Smooth muscle cell (in vitro differentiated cells): ENCODE data around the gene PRKG1. TPM values are rescaled to one million over a fixed set of nuclear protein-coding genes. Genes with fewer than 3 reads are reported as not detected.

Experiments used
- DNase-seq: peaks from one replicate; lab custom pipeline; 2025; ENCODE audit not compliant: unreplicated experiment; lab: John Stamatoyannopoulos, UW
- H2AFZ ChIP-seq: fragments of 200-600 bp; sonication (generic); 2 replicates; pipeline ENCODE4 v1.6.0; 2016; ENCODE audit warnings: antibody characterized with exemption, low read depth, mild to moderate bottlenecking
- H3F3A ChIP-seq: fragments of 200-600 bp; sonication (generic); 2 replicates; pipeline ENCODE4 v1.6.0; 2017; ENCODE audit warnings: antibody characterized with exemption, low read depth
- H3K27ac ChIP-seq: fragments of 200-600 bp; sonication (generic); 2 replicates; pipeline ENCODE4 v1.5.1; 2016; ENCODE audit warnings: low read depth, mild to moderate bottlenecking
- H3K27me3 ChIP-seq: fragments of 200-600 bp; sonication (generic); 2 replicates; pipeline ENCODE4 v1.6.1; 2016; ENCODE audit warnings: low read depth, mild to moderate bottlenecking
- H3K36me3 ChIP-seq: fragments of 200-600 bp; sonication (generic); 2 replicates; pipeline ENCODE4 v1.5.1; 2016; ENCODE audit warnings: low read depth
- H3K4me1 ChIP-seq: fragments of 200-600 bp; sonication (generic); 2 replicates; pipeline ENCODE4 v1.5.1; 2016; ENCODE audit warnings: low read depth
- H3K4me2 ChIP-seq: fragments of 200-600 bp; sonication (generic); 2 replicates; pipeline ENCODE4 v1.6.0; 2016; ENCODE audit warnings: mild to moderate bottlenecking
- H3K4me3 ChIP-seq: fragments of 200-600 bp; sonication (generic); 2 replicates; pipeline ENCODE4 v1.5.1; 2016; ENCODE audit warnings: mild to moderate bottlenecking
- H3K79me2 ChIP-seq: fragments of 200-600 bp; sonication (generic); 2 replicates; pipeline ENCODE4 v1.6.0; 2016; ENCODE audit warnings: low read depth, mild to moderate bottlenecking
- H3K9ac ChIP-seq: fragments of 200-600 bp; sonication (generic); 2 replicates; pipeline ENCODE4 v1.6.0; 2016; ENCODE audit warnings: low read depth
- H3K9me3 ChIP-seq: fragments of 200-600 bp; sonication (generic); replicated peaks from 2 replicates; pipeline ENCODE4 v1.5.1; 2016; ENCODE audit warnings: low read depth
- H4K20me1 ChIP-seq: fragments of 200-600 bp; sonication (generic); 2 replicates; pipeline ENCODE4 v1.6.0; 2016; ENCODE audit warnings: low read depth
- WGBS: methylation state at CpG from one replicate; pipeline ENCODE4 v1.1.7; 2016; ENCODE audit warnings: low lambda C conversion rate; 5-methylcytosine and 5-hydroxymethylcytosine counted together
- polyA plus RNA-seq: library from polyadenylated mRNA; unstranded; fragments of >200 nt; fragmentation: Nextera tagmentation; extraction: Ambion mirVana; gene quantifications from 2 replicates; pipeline ENCODE4 v1.2.1, GENCODE V29; 2016
- total RNA-seq: library from RNA; depleted of rRNA; stranded (reverse); fragments of >200 nt; gene quantifications from 2 replicates; pipeline ENCODE4 v1.2.3, GENCODE V29; 2014
- TF ChIP-seq, protein P1 (sequence below): fragments of 200-600 bp; sonication (generic); IDR thresholded peaks from 2 replicates; pipeline ENCODE4 v1.5.1; 2017; ENCODE audit warnings: borderline replicate concordance, mild to moderate bottlenecking, antibody characterized with exemption; ENCODE audit not compliant: insufficient read depth, poor library complexity, severe bottlenecking

Gene PRKG1
- total and polyA plus RNA-seq, 2 experiments from 2014 or later: 7.2 to 13.4 TPM

DNA sequence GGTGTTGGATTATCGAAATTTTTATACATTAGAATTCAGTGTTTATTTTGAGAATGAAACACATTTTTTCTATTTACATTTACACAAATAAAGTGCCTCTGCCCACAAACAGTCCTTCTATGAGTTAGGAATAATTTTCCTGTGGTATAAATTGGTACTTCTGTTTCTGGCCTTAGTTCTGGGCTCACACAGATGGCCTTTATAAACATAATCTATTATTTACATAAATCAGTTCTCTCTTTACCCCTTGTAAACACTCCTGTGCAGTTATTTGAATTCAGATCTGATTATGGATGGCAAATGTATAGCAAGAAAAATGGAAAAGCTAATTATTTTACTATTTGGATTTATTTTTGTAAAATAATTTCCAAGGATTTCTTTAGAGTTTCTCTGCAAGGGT lies 143.2 kb downstream of the PRKG1 start:
- WGBS: 93% methylated on average over 1 of the region's 1 CpG
- H3K4me3 ChIP-seq: no peak overlapping the region
- no peaks in the 10 kb centered on the region for H3K4me1 ChIP-seq
- TF ChIP-seq, protein P1, sequence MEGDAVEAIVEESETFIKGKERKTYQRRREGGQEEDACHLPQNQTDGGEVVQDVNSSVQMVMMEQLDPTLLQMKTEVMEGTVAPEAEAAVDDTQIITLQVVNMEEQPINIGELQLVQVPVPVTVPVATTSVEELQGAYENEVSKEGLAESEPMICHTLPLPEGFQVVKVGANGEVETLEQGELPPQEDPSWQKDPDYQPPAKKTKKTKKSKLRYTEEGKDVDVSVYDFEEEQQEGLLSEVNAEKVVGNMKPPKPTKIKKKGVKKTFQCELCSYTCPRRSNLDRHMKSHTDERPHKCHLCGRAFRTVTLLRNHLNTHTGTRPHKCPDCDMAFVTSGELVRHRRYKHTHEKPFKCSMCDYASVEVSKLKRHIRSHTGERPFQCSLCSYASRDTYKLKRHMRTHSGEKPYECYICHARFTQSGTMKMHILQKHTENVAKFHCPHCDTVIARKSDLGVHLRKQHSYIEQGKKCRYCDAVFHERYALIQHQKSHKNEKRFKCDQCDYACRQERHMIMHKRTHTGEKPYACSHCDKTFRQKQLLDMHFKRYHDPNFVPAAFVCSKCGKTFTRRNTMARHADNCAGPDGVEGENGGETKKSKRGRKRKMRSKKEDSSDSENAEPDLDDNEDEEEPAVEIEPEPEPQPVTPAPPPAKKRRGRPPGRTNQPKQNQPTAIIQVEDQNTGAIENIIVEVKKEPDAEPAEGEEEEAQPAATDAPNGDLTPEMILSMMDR: no peak
- no peak overlapping the region for H3K9ac ChIP-seq
- H3K4me2 ChIP-seq: peak overlapping the region; percentile 2
- no peaks in the 10 kb centered on the region for H3F3A ChIP-seq
- no peak for DNase-seq
- no peaks in the 10 kb centered on the region for H3K27me3 ChIP-seq
- no peak overlapping the region for H2AFZ ChIP-seq
- peak overlapping the region; percentile 33 for H3K27ac ChIP-seq
- no peaks in the 10 kb centered on the region for H3K36me3 ChIP-seq
- no peaks in the 10 kb centered on the region for H3K9me3 ChIP-seq
- no peaks in the 10 kb centered on the region for H4K20me1 ChIP-seq
- H3K79me2 ChIP-seq: no peaks in the 10 kb centered on the region

DNA sequence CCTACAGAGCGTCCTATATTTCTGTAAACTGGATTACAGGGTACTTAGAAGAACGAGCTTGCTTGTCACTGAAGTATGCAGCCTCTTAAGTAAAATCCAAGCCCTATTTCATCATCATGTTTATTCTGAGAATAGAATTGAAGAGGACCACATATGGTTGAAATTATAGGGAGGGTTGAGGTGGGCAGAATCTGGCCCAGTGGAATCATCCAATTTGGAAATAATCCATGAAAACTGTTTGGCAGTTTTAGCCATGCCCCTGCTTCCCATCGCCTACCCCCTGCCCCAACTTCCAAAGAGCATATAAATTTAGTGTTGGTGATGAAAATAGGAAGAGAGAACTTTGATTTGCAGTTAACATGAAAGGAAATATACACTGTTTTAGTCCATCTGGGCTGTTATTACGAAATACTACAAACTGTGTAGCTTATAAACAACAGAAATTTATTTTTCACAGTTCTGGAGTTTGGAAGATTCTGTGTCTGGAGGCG lies 150.4 kb downstream of the PRKG1 start:
- Histone ChIP-seq H3K36me3 (no peaks in the 10 kb centered on the region), H3K27me3 (no peaks in the 10 kb centered on the region), H3K9me3 (no peaks in the 10 kb centered on the region), H3K4me3 (peak overlapping the region; percentile 27), H4K20me1 (no peaks in the 10 kb centered on the region), H3K9ac (no peak overlapping the region), H3K79me2 (no peaks in the 10 kb centered on the region), H3K4me1 (no peaks in the 10 kb centered on the region), H3K4me2 (peak overlapping the region; percentile 81), H3K27ac (peak overlapping the region; percentile 15), H3F3A (peaks cover 6% of the 10 kb centered on the region), H2AFZ (no peak overlapping the region)
- TF ChIP-seq, protein P1: no peak
- WGBS: 54% methylated on average over 5 of the region's 5 CpGs
- no peak for DNase-seq

DNA sequence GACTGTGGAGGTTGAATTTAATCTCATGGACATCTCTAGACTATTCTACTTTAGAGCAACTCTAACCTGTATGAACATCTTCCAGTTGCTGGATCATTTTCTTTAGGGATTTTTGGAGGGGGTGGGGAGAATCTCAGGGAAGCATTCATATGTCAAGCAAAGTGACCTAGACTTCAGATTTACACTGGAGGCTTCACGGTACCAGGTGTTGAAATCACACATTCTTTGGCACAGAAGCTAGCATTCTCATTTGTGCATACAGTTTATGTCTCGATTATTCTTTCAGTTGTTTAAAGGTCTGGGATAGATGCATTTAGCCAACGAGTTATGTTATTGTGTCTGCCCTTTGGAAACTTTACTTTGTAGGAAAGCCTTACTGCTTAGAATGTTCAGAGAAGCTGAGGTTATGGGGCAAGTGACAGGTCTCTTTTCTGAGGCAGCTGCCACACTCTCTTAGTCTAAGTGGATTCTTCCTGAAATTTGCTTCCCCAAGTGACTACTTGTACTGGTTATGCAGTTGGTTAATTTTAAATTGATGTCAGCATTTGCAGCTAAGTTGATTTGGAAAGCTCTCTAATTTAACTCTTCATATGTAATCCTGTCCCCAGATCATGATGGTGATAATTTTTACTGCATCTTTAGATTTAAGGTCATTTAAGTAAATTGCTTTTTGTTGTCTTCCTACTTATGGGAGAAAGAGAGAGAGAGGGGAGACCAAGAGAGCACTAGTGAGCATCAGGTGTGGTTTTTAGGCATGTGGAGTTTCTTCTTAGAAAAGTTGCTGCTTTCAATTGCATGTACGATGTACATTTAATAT lies 153.8 kb downstream of the PRKG1 start:
- Histone ChIP-seq H3K27me3 (no peaks in the 10 kb centered on the region), H3K9me3 (no peaks in the 10 kb centered on the region), H3K36me3 (no peaks in the 10 kb centered on the region), H3K27ac (no peak overlapping the region), H4K20me1 (peaks cover 5% of the 10 kb centered on the region), H3F3A (peaks cover 6% of the 10 kb centered on the region), H3K4me1 (no peaks in the 10 kb centered on the region), H3K79me2 (no peaks in the 10 kb centered on the region), H3K4me3 (no peak overlapping the region), H3K4me2 (no peak overlapping the region), H2AFZ (no peak overlapping the region), H3K9ac (no peak overlapping the region)
- TF ChIP-seq, protein P1: no peak
- no peak for DNase-seq
- WGBS: 89% methylated on average over 4 of the region's 4 CpGs
